Type B pancreatic cell (in vitro differentiated cells): ENCODE results near the gene MOGAT2. TPM values are rescaled to one million over a fixed set of nuclear protein-coding genes. Genes with fewer than 3 reads are reported as not detected.
A peak's percentile ranks its signal among the peaks of the same experiment; 100 is the strongest.

Experiments used
- DNase-seq: peaks from one replicate; pipeline ENCODE4 v3.0.0; 2021; ENCODE audit warnings: mixed read lengths; ENCODE audit not compliant: unreplicated experiment; ENCODE audit errors: extremely low spot score
- H3K27ac Mint-ChIP-seq: 2 replicates; pipeline ENCODE4 v1.8.0; 2021; ENCODE audit warnings: mild to moderate bottlenecking, mixed read lengths
- H3K27me3 Mint-ChIP-seq: 2 replicates; pipeline ENCODE4 v1.8.0; 2021; ENCODE audit warnings: mixed read lengths
- H3K36me3 Mint-ChIP-seq: 2 replicates; pipeline ENCODE4 v1.8.0; 2021; ENCODE audit warnings: mixed read lengths
- H3K4me1 Mint-ChIP-seq: one replicate; pipeline ENCODE4 v1.8.0; 2021; ENCODE audit warnings: mixed read lengths; ENCODE audit not compliant: unreplicated experiment
- H3K4me3 Mint-ChIP-seq: 2 replicates; pipeline ENCODE4 v1.8.0; 2021; ENCODE audit warnings: mild to moderate bottlenecking, mixed read lengths
- H3K9me3 Mint-ChIP-seq: 2 replicates; pipeline ENCODE4 v1.8.0; 2021; ENCODE audit warnings: mixed read lengths
- CTCF ChIP-seq: fragments of 200-600 bp; sonication (generic); conservative IDR thresholded peaks from 2 replicates; pipeline ENCODE4 v1.5.0; 2021; ENCODE audit warnings: antibody characterized with exemption, mild to moderate bottlenecking
- total RNA-seq: library from RNA; stranded (reverse); gene quantifications from 2 replicates; pipeline ENCODE4 v1.2.1, GENCODE V29; 2021; ENCODE audit warnings: low replicate concordance

The MOGAT2 gene
- total RNA-seq, 1 donor from 2014 or later: 1.2 TPM

DNA sequence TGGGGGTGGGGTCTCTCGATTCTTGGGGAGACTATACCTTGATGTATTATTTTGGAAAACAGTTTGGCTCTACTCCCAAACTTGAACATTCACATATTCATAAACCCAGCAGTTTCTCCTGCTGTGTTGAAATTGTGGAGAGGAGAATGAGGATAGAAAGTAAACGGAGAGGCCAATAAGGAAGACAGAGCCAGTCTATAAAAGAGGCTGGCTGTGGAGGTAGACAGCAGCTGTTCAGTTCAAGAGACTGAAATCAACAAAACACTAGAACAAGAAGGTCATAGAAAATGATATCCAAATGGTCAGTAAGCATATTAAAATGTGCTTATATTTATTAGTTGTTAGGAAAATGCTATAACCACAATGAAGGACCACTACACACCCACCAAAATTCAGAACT is 1.9 kb upstream of the MOGAT2 start:
- Mint-ChIP-seq H3K4me1 (peaks cover 8% of the 10 kb centered on the region), H3K27me3 (no peaks in the 10 kb centered on the region), H3K36me3 (no peaks in the 10 kb centered on the region), H3K9me3 (no peaks in the 10 kb centered on the region), H3K4me3 (no peak overlapping the region), H3K27ac (no peak overlapping the region)
- no peak for TF ChIP-seq CTCF
- DNase-seq: no peak

DNA sequence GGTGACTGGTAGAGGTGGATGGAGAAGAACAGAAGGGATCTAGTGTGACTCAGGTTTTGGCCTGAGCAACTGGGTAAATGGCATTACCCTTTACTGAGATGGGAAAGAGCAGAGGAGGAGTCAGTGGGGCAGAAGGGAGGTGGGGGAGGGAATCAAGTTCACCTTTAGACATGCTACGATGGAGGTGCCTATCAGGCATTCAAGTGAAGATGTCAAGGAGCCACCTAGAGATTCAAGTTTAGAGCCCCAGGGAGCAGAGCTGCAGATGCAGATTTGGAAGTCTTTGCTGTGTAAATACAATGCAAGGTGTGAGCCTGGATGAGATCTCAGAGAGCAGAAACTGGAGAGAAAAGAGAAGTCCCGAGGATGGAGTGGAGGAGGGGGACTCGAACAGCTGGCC is 979 bp upstream of the MOGAT2 start:
- H3K36me3 Mint-ChIP-seq: no peaks in the 10 kb centered on the region
- no peak for DNase-seq
- H3K4me1 Mint-ChIP-seq: peaks cover 8% of the 10 kb centered on the region
- H3K4me3 Mint-ChIP-seq: no peak overlapping the region
- TF ChIP-seq CTCF: no peak
- H3K27ac Mint-ChIP-seq: no peak overlapping the region
- no peaks in the 10 kb centered on the region for H3K27me3 Mint-ChIP-seq
- no peaks in the 10 kb centered on the region for H3K9me3 Mint-ChIP-seq

GRCh38 chr11:75718419-75719339 is 1.0 kb downstream of the MOGAT2 start:
- H3K27me3 Mint-ChIP-seq: no peaks in the 10 kb centered on the region

GRCh38 chr11:75719340-75720239 is 2.0 kb downstream of the MOGAT2 start:
- TF ChIP-seq CTCF: no peak
- Mint-ChIP-seq H3K4me3 (no peak overlapping the region), H3K36me3 (no peaks in the 10 kb centered on the region), H3K27ac (peak overlapping the region; percentile 48), H3K4me1 (peaks cover 8% of the 10 kb centered on the region), H3K27me3 (no peaks in the 10 kb centered on the region), H3K9me3 (no peaks in the 10 kb centered on the region)
- DNase-seq: no peak

More at GRCh38 chr11:75718419-75719339, 1.0 kb downstream of the MOGAT2 start:
- Mint-ChIP-seq H3K9me3 (no peaks in the 10 kb centered on the region), H3K27ac (peak overlapping the region; percentile 48), H3K4me1 (peaks cover 8% of the 10 kb centered on the region), H3K4me3 (no peak overlapping the region), H3K36me3 (no peaks in the 10 kb centered on the region)
- no peak for TF ChIP-seq CTCF
- no peak for DNase-seq

- no peak for TF ChIP-seq CTCF
- no peak overlapping the region for H3K27ac Mint-ChIP-seq
- no peak for DNase-seq
- H3K9me3 Mint-ChIP-seq: no peaks in the 10 kb centered on the region
- H3K36me3 Mint-ChIP-seq: no peaks in the 10 kb centered on the region
- H3K4me3 Mint-ChIP-seq: no peak overlapping the region
- peaks cover 8% of the 10 kb centered on the region for H3K4me1 Mint-ChIP-seq
- H3K27me3 Mint-ChIP-seq: no peaks in the 10 kb centered on the region
Observed at GRCh38 chr11:75720639-75721038, 3.0 kb downstream of the MOGAT2 start.
